Tibial nerve (tissue), 4 donors: ENCODE results near the gene RETREG1. TPM values are rescaled to one million over a fixed set of nuclear protein-coding genes. Genes with fewer than 3 reads are reported as not detected.

ENCODE experiments used
- DNase-seq, 2 donors: peaks; one replicate each; pipeline ENCODE4 v3.0.0-alpha.2; 2019; ENCODE audit warnings: low spot score in 2 of 2
- H3K27ac ChIP-seq, 4 donors: fragments of 200-600 bp; sonication (generic) in 3 of 4; one replicate each; pipeline ENCODE4 v1.5.1; 2017 to 2019; ENCODE audit warnings: mild to moderate bottlenecking in 1 of 4
- H3K27me3 ChIP-seq, 2 donors: fragments of 200-600 bp; sonication (generic) in 1 of 2; one replicate each; pipeline versions ENCODE4 v1.5.1 to v1.6.0; 2017 to 2019
- H3K36me3 ChIP-seq, 3 donors: fragments of 200-600 bp; sonication (generic); one replicate each; pipeline ENCODE4 v1.5.1; 2018 to 2019
- H3K4me1 ChIP-seq, 4 donors: fragments of 200-600 bp; sonication (generic) in 3 of 4; one replicate each; pipeline ENCODE4 v1.5.1; 2017 to 2019
- H3K4me3 ChIP-seq, 4 donors: fragments of 200-600 bp; sonication (generic) in 3 of 4; one replicate each; pipeline ENCODE4 v1.5.1; 2017 to 2019; ENCODE audit warnings: mild to moderate bottlenecking in 1 of 4, moderate library complexity in 1 of 4
- H3K9me3 ChIP-seq, 4 donors: fragments of 200-600 bp; sonication (generic) in 3 of 4; one replicate each; pipeline ENCODE4 v1.5.1; 2017 to 2019
- EP300 ChIP-seq, 2 donors: sonication (generic); formaldehyde crosslinking; IDR thresholded peaks; one replicate each; pipeline ENCODE4 v1.6.1; 2017; ENCODE audit warnings: antibody characterized with exemption in 2 of 2, mild to moderate bottlenecking in 1 of 2
- POLR2A ChIP-seq, 2 donors: fragments of 450-650 bp; IDR thresholded peaks; one replicate each; pipeline ENCODE4 v1.6.1; 2017; ENCODE audit warnings: antibody characterized with exemption in 2 of 2, mild to moderate bottlenecking in 2 of 2, moderate library complexity in 2 of 2
- WGBS, 2 donors: methylation state at CpG; one replicate each; pipeline ENCODE4 v1.1.5; 2018; 5-methylcytosine and 5-hydroxymethylcytosine counted together
- total RNA-seq, 4 donors: library from RNA; depleted of rRNA; stranded (reverse); fragments of >200 nt; gene quantifications; one replicate each; pipeline ENCODE4 v1.1.0, GENCODE V29; 2016
- TF ChIP-seq, protein P1 (sequence below), 5 experiments: fragments of 200-600 bp in 3 of 5; fragments of 450-650 bp in 2 of 5; sonication (generic) in 3 of 5; IDR thresholded peaks; one replicate each; pipeline ENCODE4 v1.5.1; 2016 to 2019; ENCODE audit warnings: antibody characterized with exemption in 5 of 5, mild to moderate bottlenecking in 3 of 5, moderate library complexity in 2 of 5

The RETREG1 gene
- total RNA-seq, 4 donors from 2014 or later = 57.5 to 90.9 (median 77.0) TPM

DNA sequence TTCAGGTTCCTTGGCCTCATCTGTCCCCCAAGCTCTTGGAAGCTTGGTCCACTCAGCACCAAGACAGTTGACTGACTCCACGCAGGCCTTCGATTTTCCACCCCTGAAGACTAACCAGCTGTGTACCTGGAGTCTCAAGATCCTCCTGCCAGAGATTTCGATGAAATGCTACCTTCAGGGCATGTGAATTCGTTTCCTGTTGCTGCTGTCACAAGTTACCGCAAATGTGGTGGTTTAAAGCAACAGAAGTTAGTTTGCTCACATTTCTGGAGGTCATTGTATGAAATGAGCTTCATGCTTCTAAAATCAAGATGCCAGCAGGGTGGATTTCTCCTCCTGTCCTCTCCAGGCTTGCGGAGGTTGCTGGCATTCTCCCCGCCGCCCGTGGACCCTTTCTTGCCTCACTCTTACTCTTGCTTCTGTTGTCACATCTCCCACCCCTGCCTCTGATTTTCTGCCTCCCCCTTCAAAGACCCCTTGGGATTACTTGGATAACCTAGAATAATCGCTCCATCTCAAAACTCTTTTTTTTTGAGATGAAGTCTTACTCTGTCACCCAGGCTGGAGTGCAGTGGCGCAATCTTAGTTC, 27.6 kb upstream of the RETREG1 start:
- H3K9me3 ChIP-seq = no peaks in the 10 kb centered on the region
- H3K4me1 ChIP-seq = peaks cover 0 to 9% (median 0%) of the 10 kb centered on the region in 4 donors
- H3K27me3 ChIP-seq = no peaks in the 10 kb centered on the region
- WGBS, 2 donors = 87 to 93% methylated on average over 11 of the region's 11 CpGs
- no peak overlapping the region for H3K27ac ChIP-seq
- H3K36me3 ChIP-seq = no peaks in the 10 kb centered on the region
- DNase-seq = no peak
- no peak overlapping the region for H3K4me3 ChIP-seq
- TF ChIP-seq EP300 (IDR thresholded peaks at IDR 0.05) (no peak), POLR2A (IDR thresholded peaks at IDR 0.05) (no peak)
- TF ChIP-seq, protein P1, sequence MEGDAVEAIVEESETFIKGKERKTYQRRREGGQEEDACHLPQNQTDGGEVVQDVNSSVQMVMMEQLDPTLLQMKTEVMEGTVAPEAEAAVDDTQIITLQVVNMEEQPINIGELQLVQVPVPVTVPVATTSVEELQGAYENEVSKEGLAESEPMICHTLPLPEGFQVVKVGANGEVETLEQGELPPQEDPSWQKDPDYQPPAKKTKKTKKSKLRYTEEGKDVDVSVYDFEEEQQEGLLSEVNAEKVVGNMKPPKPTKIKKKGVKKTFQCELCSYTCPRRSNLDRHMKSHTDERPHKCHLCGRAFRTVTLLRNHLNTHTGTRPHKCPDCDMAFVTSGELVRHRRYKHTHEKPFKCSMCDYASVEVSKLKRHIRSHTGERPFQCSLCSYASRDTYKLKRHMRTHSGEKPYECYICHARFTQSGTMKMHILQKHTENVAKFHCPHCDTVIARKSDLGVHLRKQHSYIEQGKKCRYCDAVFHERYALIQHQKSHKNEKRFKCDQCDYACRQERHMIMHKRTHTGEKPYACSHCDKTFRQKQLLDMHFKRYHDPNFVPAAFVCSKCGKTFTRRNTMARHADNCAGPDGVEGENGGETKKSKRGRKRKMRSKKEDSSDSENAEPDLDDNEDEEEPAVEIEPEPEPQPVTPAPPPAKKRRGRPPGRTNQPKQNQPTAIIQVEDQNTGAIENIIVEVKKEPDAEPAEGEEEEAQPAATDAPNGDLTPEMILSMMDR (IDR thresholded peaks at IDR 0.05) = no peak

DNA sequence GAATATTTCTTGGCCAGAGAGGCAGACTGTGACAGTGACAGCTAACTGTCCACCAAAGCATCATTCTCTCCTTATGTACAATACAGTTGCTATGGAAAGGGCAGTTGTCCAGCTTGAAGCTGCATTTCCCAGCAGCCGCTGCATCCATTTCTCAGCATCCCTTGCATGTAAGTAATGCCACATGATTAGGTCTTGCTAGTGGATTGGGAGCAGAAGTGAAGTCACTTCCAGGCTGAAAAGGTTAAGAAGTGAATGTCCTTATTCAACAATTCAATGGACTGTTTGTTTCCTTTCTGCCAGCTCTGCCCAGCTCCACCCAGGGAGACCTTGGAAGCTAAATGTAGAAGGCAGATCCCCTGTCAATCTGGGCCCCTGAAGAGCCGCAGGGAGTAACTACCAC, 26.1 kb upstream of the RETREG1 start:
- Histone ChIP-seq H3K9me3 (no peaks in the 10 kb centered on the region), H3K4me1 (peaks cover 0 to 9% (median 0%) of the 10 kb centered on the region in 4 donors), H3K27ac (peak overlapping the region in 2 of 4 donors; percentile 46 to 67), H3K4me3 (no peak overlapping the region), H3K36me3 (no peaks in the 10 kb centered on the region), H3K27me3 (no peaks in the 10 kb centered on the region)
- no peak for DNase-seq
- TF ChIP-seq, protein P1 (IDR thresholded peaks at IDR 0.05) = no peak
- TF ChIP-seq EP300 (IDR thresholded peaks at IDR 0.05) (peak in 1 of 2 donors; percentile 56), POLR2A (IDR thresholded peaks at IDR 0.05) (no peak)
- 39 to 50% methylated on average over 2 of the region's 2 CpGs for WGBS, 2 donors

DNA sequence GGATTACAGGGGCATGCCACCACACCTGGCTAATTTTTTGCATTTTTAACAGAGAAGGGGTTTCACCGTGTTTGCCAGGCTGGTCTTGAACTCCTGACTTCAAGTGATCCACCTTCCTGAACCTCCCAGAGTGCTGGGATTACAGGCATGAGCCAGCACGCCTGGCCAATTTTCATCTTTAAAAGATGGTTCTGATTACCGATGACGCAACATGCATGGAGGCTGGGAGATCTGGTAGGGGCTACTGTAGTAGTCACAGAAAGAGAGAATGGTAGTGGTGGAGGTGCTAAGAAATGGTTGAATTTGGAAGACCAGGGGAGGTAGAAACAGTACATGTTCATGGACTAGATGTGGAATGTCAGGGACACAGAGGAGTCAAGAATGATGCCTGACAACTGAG, 22.4 kb upstream of the RETREG1 start:
- H3K36me3 ChIP-seq = no peaks in the 10 kb centered on the region
- no peak overlapping the region for H3K4me3 ChIP-seq
- DNase-seq = no peak
- H3K4me1 ChIP-seq = peaks cover 0 to 9% (median 0%) of the 10 kb centered on the region in 4 donors
- H3K9me3 ChIP-seq = no peaks in the 10 kb centered on the region
- TF ChIP-seq, protein P1 (IDR thresholded peaks at IDR 0.05) = no peak
- TF ChIP-seq EP300 (IDR thresholded peaks at IDR 0.05) (no peak), POLR2A (IDR thresholded peaks at IDR 0.05) (no peak)
- 79 to 98% methylated on average over 4 of the region's 4 CpGs for WGBS, 2 donors
- no peak overlapping the region for H3K27ac ChIP-seq
- H3K27me3 ChIP-seq = no peaks in the 10 kb centered on the region

DNA sequence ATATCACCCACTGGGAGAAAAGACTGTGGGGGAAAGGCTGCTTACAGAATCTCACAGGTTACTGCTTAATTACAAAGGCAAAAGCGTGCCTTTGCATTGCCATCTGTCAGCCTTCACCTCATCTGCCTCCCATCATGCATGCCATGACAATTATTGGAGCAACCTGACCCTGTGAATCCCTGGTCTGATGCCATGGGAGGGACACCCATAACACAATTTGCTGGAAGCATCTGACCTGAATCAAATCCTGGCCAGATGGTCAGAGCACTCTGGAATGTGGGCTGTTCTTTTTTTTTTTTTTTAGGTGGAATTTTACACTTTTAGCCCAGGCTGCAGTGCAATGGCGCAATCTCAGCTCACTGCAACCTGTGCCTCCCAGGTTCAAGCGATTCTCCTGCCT, 11.6 kb upstream of the RETREG1 start:
- no peak for DNase-seq
- H3K27me3 ChIP-seq = no peaks in the 10 kb centered on the region
- 88 to 89% methylated on average over 3 of the region's 3 CpGs for WGBS, 2 donors
- no peak overlapping the region for H3K4me3 ChIP-seq
- H3K9me3 ChIP-seq = no peaks in the 10 kb centered on the region
- peaks cover 0 to 39% (median 17%) of the 10 kb centered on the region in 4 donors for H3K4me1 ChIP-seq
- no peaks in the 10 kb centered on the region for H3K36me3 ChIP-seq
- TF ChIP-seq POLR2A (IDR thresholded peaks at IDR 0.05) (no peak), EP300 (IDR thresholded peaks at IDR 0.05) (peak in 1 of 2 donors; percentile 10)
- TF ChIP-seq, protein P1 (IDR thresholded peaks at IDR 0.05) = no peak
- H3K27ac ChIP-seq = peak overlapping the region in 2 of 4 donors; percentile 62 to 68

DNA sequence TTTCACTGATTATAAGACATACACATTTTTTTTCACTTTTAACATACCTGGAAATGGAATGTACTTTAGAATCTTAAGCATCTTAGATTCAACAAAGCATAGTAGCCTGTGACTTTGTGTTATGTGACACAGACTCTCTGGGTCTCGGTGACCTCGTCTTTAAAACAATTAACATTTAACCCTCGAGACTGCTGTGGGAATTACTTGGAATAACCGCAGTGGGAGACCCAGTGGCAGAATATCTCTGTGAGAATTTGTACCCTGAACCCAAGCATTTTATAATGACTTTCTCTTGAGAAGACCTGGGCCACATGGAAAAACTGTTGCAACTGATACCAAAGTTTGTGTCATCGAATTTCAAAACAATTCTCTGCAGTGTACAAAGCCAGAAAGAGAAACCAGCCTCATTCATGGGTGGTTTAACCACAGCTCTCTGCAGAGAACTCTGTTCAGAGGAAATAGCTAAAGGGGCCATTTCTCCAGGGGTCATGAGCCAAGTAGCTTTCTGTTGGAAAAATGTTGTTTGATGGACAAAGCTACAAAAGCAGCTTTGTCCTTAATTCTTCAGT, 10.0 kb upstream of the RETREG1 start:
- Histone ChIP-seq H3K4me1 (peaks cover 0 to 39% (median 17%) of the 10 kb centered on the region in 4 donors), H3K9me3 (no peaks in the 10 kb centered on the region), H3K27me3 (no peaks in the 10 kb centered on the region), H3K36me3 (no peaks in the 10 kb centered on the region), H3K4me3 (no peak overlapping the region), H3K27ac (peak overlapping the region in 3 of 4 donors; percentile 26 to 68 (median 65))
- WGBS, 2 donors = 45 to 46% methylated on average over 5 of the region's 5 CpGs
- peak in 1 of 2 donors; percentile 52 for TF ChIP-seq EP300 (IDR thresholded peaks at IDR 0.05)
- TF ChIP-seq POLR2A (IDR thresholded peaks at IDR 0.05) = no peak
- no peak for DNase-seq
